Uterus (tissue), 2 donors: ENCODE measurements around the gene RAPGEF2.

Experiments used
- CTCF ChIP-seq, 4 experiments: fragments of 200-600 bp in 2 of 4; fragments of 450-650 bp in 2 of 4; sonication (generic) in 2 of 4; IDR thresholded peaks; one replicate each; pipeline ENCODE4 v1.5.1; 2016 to 2019; ENCODE audit warnings: antibody characterized with exemption in 4 of 4, mild to moderate bottlenecking in 2 of 4, moderate library complexity in 1 of 4
- POLR2A ChIP-seq, 2 donors: fragments of 450-650 bp; IDR thresholded peaks; one replicate each; pipeline ENCODE4 v1.6.1; 2016; ENCODE audit warnings: antibody characterized with exemption in 2 of 2, mild to moderate bottlenecking in 1 of 2, moderate library complexity in 1 of 2

- TF ChIP-seq POLR2A (IDR thresholded peaks at IDR 0.05) (no peak), CTCF (IDR thresholded peaks at IDR 0.05) (no peak)
Observed at GRCh38 chr4:159297091-159297490, 194.2 kb downstream of the RAPGEF2 start.
